Superior temporal gyrus (tissue), 1 donor: ENCODE measurements around the gene OLFML3.

Experiments used
- DNase-seq: peaks from one replicate; pipeline ENCODE4 v3.0.0-alpha.2; 2016; ENCODE audit errors: extremely low spot score

OLFML3 gene

GRCh38 chr1:114025609-114026401, 46.5 kb downstream of the OLFML3 start:
- no peak for DNase-seq

GRCh38 chr1:114026797-114027196, 47.5 kb downstream of the OLFML3 start:
- DNase-seq: no peak
